Endothelial cell of umbilical vein (primary cell): ENCODE data around the gene ZNF837. TPM values are rescaled to one million over a fixed set of nuclear protein-coding genes. Genes with fewer than 3 reads are reported as not detected.

Experiments used
- BruUV-seq: library from RNA; stranded (reverse); fragments of 400-500 nt; replicated peaks from 2 replicates; lab custom pipeline; 2021; lab: Mats Ljungman, UMichigan
- CTCF ChIA-PET: fragments of 300-600, 350-600 bp; sonication (Branson Sonifier 250); formaldehyde crosslinking; loops from one replicate; lab custom pipeline; 2021; ENCODE audit warnings: antibody characterized with exemption, inconsistent platforms; lab: Charles Lee
- POLR2A ChIA-PET: fragments of 300-600, 350-600 bp; sonication (Branson Sonifier 250); formaldehyde crosslinking; loops from one replicate; lab custom pipeline; 2021; ENCODE audit warnings: antibody characterized with exemption, inconsistent platforms; lab: Charles Lee
- DNase-seq: peaks from one replicate; pipeline ENCODE4 v3.0.0-alpha.2; 2011; ENCODE audit warnings: low read depth, low spot score
- FAIRE-seq: peaks from 2 replicates; lab custom pipeline; 2011; peaks lifted over from hg19 to GRCh38; lab: Jason Lieb, UNC
- H2AFZ ChIP-seq: 2 replicates; pipeline ENCODE4 v1.6.0; 2012; ENCODE audit warnings: low read depth, low read length, control low read depth, inconsistent platforms
- H3K27ac ChIP-seq: 2 replicates; pipeline ENCODE4 v1.5.1; 2011; ENCODE audit warnings: low read depth, mild to moderate bottlenecking, control low read depth, low read length, moderate library complexity; ENCODE audit not compliant: insufficient read depth
- H3K27me3 ChIP-seq, 2 experiments: 2 replicates each; pipeline versions ENCODE4 v1.6.0 to v1.6.1; 2011; ENCODE audit warnings: low read length in 2 of 2, mixed read lengths in 1 of 2; ENCODE audit not compliant: control insufficient read depth in 2 of 2, insufficient read depth in 2 of 2
- H3K36me3 ChIP-seq, 2 experiments: 2 replicates in 1 of 2; 3 replicates in 1 of 2; pipeline ENCODE4 v1.5.1; 2011; ENCODE audit warnings: low read length in 2 of 2, mild to moderate bottlenecking in 1 of 2, moderate library complexity in 1 of 2; ENCODE audit not compliant: control insufficient read depth in 2 of 2, insufficient read depth in 2 of 2; ENCODE audit errors: extremely low read depth in 1 of 2
- H3K4me1 ChIP-seq: 3 replicates; pipeline ENCODE4 v1.5.1; 2011; ENCODE audit warnings: mild to moderate bottlenecking, low read length; ENCODE audit not compliant: control insufficient read depth, insufficient read depth; ENCODE audit errors: extremely low read depth
- H3K4me2 ChIP-seq: 2 replicates; pipeline ENCODE4 v1.6.1; 2011; ENCODE audit warnings: low read length, control low read depth, mixed read lengths; ENCODE audit not compliant: insufficient read depth
- H3K4me3 ChIP-seq, 3 experiments: fragments of 200-600 bp in 1 of 3; sonication (generic), shearing (Covaris generic) in 1 of 3; replicated peaks in 1 of 3; 2 replicates each; pipeline ENCODE4 v1.5.1; 2011 to 2016; ENCODE audit warnings: control low read depth in 3 of 3, low read length in 3 of 3, mild to moderate bottlenecking in 2 of 3, inconsistent platforms in 1 of 3, low read depth in 1 of 3, moderate library complexity in 1 of 3; ENCODE audit not compliant: insufficient read depth in 1 of 3
- H3K79me2 ChIP-seq: 2 replicates; pipeline ENCODE4 v1.6.0; 2012; ENCODE audit warnings: low read length, inconsistent platforms; ENCODE audit not compliant: control insufficient read depth, insufficient read depth
- H3K9ac ChIP-seq: replicated peaks from 2 replicates; pipeline ENCODE3; 2011; ENCODE audit warnings: low read length, control low read depth; ENCODE audit not compliant: insufficient read depth; ENCODE audit errors: extremely low read depth
- H3K9me1 ChIP-seq: replicated peaks from 3 replicates; pipeline ENCODE4 v1.6.0; 2011; ENCODE audit warnings: mild to moderate bottlenecking, low read length; ENCODE audit not compliant: control insufficient read depth, insufficient read depth; ENCODE audit errors: extremely low read depth
- H3K9me3 ChIP-seq: replicated peaks from 2 replicates; pipeline ENCODE4 v1.5.1; 2012; ENCODE audit warnings: low read length, inconsistent platforms; ENCODE audit not compliant: control insufficient read depth, insufficient read depth
- H4K20me1 ChIP-seq: replicated peaks from 2 replicates; pipeline ENCODE3; 2011; ENCODE audit warnings: mild to moderate bottlenecking, low read length; ENCODE audit not compliant: control insufficient read depth, insufficient read depth; ENCODE audit errors: extremely low read depth
- EZH2 ChIP-seq: IDR thresholded peaks from 2 replicates; pipeline ENCODE4 v1.6.1; 2012; ENCODE audit warnings: borderline replicate concordance, low read depth, mild to moderate bottlenecking, moderate library complexity, low read length, inconsistent platforms; ENCODE audit not compliant: severe bottlenecking
- FOS ChIP-seq: IDR thresholded peaks from 2 replicates; pipeline ENCODE4 v1.6.1; 2011; ENCODE audit warnings: mild to moderate bottlenecking, low read length, moderate library complexity, borderline replicate concordance; ENCODE audit not compliant: insufficient read depth
- GATA2 ChIP-seq: IDR thresholded peaks from 2 replicates; pipeline ENCODE4 v1.7.0; 2011; ENCODE audit warnings: low read depth, mild to moderate bottlenecking, moderate library complexity, mixed read lengths, low read length; ENCODE audit not compliant: insufficient read length, insufficient read depth
- JUN ChIP-seq: IDR thresholded peaks from 2 replicates; pipeline ENCODE4 v1.6.1; 2011; ENCODE audit warnings: borderline replicate concordance, low read depth; ENCODE audit not compliant: insufficient read length, insufficient read depth
- MYC ChIP-seq: IDR thresholded peaks from one replicate; pipeline ENCODE4 v1.6.1; 2011; ENCODE audit warnings: mild to moderate bottlenecking, low read depth, low read length
- POLR2AphosphoS5 ChIP-seq: IDR thresholded peaks from 2 replicates; pipeline ENCODE4 v1.6.1; 2012; ENCODE audit warnings: low read depth, mild to moderate bottlenecking, control low read depth, low read length, moderate library complexity; ENCODE audit not compliant: insufficient read depth
- dilution Hi-C: fragments of 300-500 bp; cut with MboI; formaldehyde crosslinking; loops from one replicate; pipeline ENCODE4 v1.15.0; 2019; ENCODE audit warnings: low sequenced_read_pairs; ENCODE audit not compliant: extremely low pct_ligation_motif_present
- intact Hi-C: fragments of 100-400 bp; cut with micrococcal nuclease; formaldehyde crosslinking; loops from one replicate; pipeline ENCODE4 v1.10.0; 2022
- polyA plus RNA-seq, 4 experiments: library from polyadenylated mRNA; depleted of rRNA in 3 of 4; stranded (reverse) in 3 of 4; unstranded in 1 of 4; fragments of >200 nt; gene quantifications; 2 replicates each; pipeline versions ENCODE4 v1.2.1 to v1.2.3, GENCODE V29; 2011 to 2012; ENCODE audit warnings: missing spikeins in 1 of 4
- total RNA-seq: library from RNA; stranded (reverse); gene quantifications from 2 replicates; pipeline ENCODE4 v1.2.3, GENCODE V29; 2021
- TF ChIP-seq, protein P1 (sequence below), 2 donors: IDR thresholded peaks; 1 replicate in 1 of 2; 2 replicates in 1 of 2; pipeline ENCODE4 v1.5.1; 2011; ENCODE audit warnings: low read length in 2 of 2, mild to moderate bottlenecking in 2 of 2, moderate library complexity in 2 of 2, control low read depth in 1 of 2, inconsistent platforms in 1 of 2, low read depth in 1 of 2; ENCODE audit not compliant: insufficient read depth in 1 of 2; ENCODE audit errors: extremely low read depth in 1 of 2

The ZNF837 gene
- total and polyA plus RNA-seq, 2 donors (not counting 3 experiments of a cell fraction or from before 2014, with no cell fraction given) = 1.4 to 1.6 TPM

DNA sequence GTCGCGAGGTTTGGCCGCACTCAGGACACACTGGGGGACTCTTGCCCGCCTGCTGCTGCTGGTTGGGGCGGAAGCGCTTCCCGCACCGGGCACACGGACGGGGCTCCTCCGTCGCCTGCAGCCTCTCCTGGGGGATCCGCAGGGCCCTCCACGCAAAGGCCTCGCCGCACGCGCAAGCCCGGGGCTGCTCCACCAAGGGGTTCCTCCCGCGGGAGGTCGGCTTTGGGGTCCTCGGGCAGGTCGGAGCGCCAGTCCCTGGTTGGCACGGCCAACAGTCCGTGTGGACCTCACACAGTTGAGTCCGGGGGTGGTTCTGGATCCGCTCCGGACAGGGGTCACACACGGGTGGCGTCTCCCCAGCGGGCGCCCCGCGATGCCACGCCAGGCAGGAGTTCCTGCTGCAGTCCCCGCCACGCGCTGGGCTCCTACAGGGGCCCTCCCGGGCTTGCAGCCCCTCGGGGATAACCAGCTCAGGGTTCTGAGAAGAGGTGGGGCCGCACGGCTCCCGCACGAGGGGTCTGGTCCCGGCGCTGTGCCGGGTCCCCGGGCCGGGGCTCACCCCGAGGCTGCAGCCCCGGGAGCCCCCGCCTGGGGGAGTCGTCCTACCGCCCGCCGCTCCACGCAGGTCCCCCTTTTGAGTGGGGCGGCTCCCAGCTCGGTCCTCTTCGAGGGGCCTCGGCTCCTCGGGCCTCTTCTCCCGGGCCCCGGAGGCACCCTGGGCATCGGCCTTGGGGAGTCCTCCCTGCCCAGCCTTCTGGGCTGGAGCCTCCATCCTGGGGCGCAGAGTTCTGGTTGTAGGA, 12.1 kb downstream of the ZNF837 start:
- intact Hi-C loops = no loop called here
- H2AFZ ChIP-seq = no peak overlapping the region
- H4K20me1 ChIP-seq = no peaks in the 10 kb centered on the region
- TF ChIP-seq, protein P1, sequence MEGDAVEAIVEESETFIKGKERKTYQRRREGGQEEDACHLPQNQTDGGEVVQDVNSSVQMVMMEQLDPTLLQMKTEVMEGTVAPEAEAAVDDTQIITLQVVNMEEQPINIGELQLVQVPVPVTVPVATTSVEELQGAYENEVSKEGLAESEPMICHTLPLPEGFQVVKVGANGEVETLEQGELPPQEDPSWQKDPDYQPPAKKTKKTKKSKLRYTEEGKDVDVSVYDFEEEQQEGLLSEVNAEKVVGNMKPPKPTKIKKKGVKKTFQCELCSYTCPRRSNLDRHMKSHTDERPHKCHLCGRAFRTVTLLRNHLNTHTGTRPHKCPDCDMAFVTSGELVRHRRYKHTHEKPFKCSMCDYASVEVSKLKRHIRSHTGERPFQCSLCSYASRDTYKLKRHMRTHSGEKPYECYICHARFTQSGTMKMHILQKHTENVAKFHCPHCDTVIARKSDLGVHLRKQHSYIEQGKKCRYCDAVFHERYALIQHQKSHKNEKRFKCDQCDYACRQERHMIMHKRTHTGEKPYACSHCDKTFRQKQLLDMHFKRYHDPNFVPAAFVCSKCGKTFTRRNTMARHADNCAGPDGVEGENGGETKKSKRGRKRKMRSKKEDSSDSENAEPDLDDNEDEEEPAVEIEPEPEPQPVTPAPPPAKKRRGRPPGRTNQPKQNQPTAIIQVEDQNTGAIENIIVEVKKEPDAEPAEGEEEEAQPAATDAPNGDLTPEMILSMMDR (IDR thresholded peaks at IDR 0.05; ENCODE audit: extremely low read depth in 1 of 2, insufficient read depth in 1 of 2, low read depth in 1 of 2, low read length in 2 of 2) = no peak
- TF ChIP-seq JUN (no peak), GATA2 (no peak), FOS (no peak), POLR2AphosphoS5 (no peak), MYC (no peak), EZH2 (no peak)
- H3K9ac ChIP-seq = no peak overlapping the region
- no peaks in the 10 kb centered on the region for H3K9me1 ChIP-seq
- H3K4me1 ChIP-seq = no peaks in the 10 kb centered on the region
- dilution Hi-C loops = no loop called here
- no peaks in the 10 kb centered on the region for H3K36me3 ChIP-seq
- no peak overlapping the region for H3K4me2 ChIP-seq
- ChIA-PET POLR2A (no interaction called here), CTCF (no interaction called here)
- H3K9me3 ChIP-seq = no peaks in the 10 kb centered on the region
- H3K79me2 ChIP-seq = no peaks in the 10 kb centered on the region
- no TSS peak for BruUV-seq
- FAIRE-seq (no peak), DNase-seq (no peak)
- no peak overlapping the region for H3K27ac ChIP-seq
- H3K27me3 ChIP-seq = peaks cover 10 to 28% of the 10 kb centered on the region in 2 experiments
- no peak overlapping the region for H3K4me3 ChIP-seq
